ENCODE measurements around the gene ARHGAP26. TPM values are rescaled to one million over a fixed set of nuclear protein-coding genes. Genes with fewer than 3 reads are reported as not detected.

Gene ARHGAP26
- total RNA-seq, 1 experiment from 2014 or later, result 34.5 TPM

- RAD21 ChIA-PET (ENCODE audit: low non-redundant PET in 1 of 2, low total read pairs in 2 of 2, uncharacterized antibody in 2 of 2, unreplicated experiment in 2 of 2), result no interaction called here
- Histone ChIP-seq H3K79me2 (ENCODE audit: insufficient read depth, low read length) (no peaks in the 10 kb centered on the region), H3K4me2 (ENCODE audit: low read length) (no peak overlapping the region), H4K20me1 (ENCODE audit: insufficient read depth) (no peaks in the 10 kb centered on the region), H3K4me1 (ENCODE audit: control insufficient read depth in 1 of 2, insufficient read depth in 2 of 2, low read length in 2 of 2) (no peaks in the 10 kb centered on the region), H3K9ac (ENCODE audit: low read length) (no peak overlapping the region), H3K36me3 (ENCODE audit: control insufficient read depth in 1 of 2, insufficient read depth in 2 of 2, low read length in 2 of 2) (peaks cover 3 to 4% of the 10 kb centered on the region in 2 experiments; a peak in 1 of 4 replicates), H3K27me3 (ENCODE audit: insufficient read depth, low read length) (no peaks in the 10 kb centered on the region), H3K9me2 (ENCODE audit: insufficient read depth) (no peaks in the 10 kb centered on the region), H3K9me3 (ENCODE audit: control insufficient read depth in 1 of 2, insufficient read depth in 1 of 2, low read depth in 1 of 2, low read length in 2 of 2) (no peaks in the 10 kb centered on the region), H3K27ac (ENCODE audit: low read depth, low read length) (no peak overlapping the region), H2AFZ (ENCODE audit: low read depth, low read length, poor library complexity, severe bottlenecking) (no peak overlapping the region), H3K4me3 (replicated peaks in 1 of 2; ENCODE audit: low read depth in 1 of 2, low read length in 2 of 2) (no peak overlapping the region)
- POLR2A ChIA-PET, result no interaction called here
- intact Hi-C loops (cut with micrococcal nuclease), result no loop called here
- TF ChIP-seq SP1 (IDR thresholded peaks at IDR 0.05; ENCODE audit: low read depth) (no peak), EZH2 (IDR thresholded peaks at IDR 0.05) (no peak), EGR1 (IDR thresholded peaks at IDR 0.05; ENCODE audit: low read depth) (no peak), ZBTB33 (IDR thresholded peaks at IDR 0.05; ENCODE audit: extremely low read depth, insufficient replicate concordance, low read length) (no peak), CBX3 (IDR thresholded peaks at IDR 0.05; ENCODE audit: low read depth) (no peak), REST (IDR thresholded peaks at IDR 0.05; ENCODE audit: low read depth) (no peak), ZFX (IDR thresholded peaks at IDR 0.05) (no peak), ZNF274 (IDR thresholded peaks at IDR 0.05; ENCODE audit: low read depth, low read length) (no peak), POLR2A (IDR thresholded peaks at IDR 0.05; ENCODE audit: borderline replicate concordance, extremely low read depth, insufficient read depth, insufficient read length) (no peak), FOSL1 (IDR thresholded peaks at IDR 0.05; ENCODE audit: low read depth) (no peak)
- ATAC-seq, result no peak
- BruUV-seq (replicated peaks), result no TSS peak
- no peak for DNase-seq (ENCODE audit: low read depth, low spot score)
- CTCF ChIA-PET, result no interaction called here
Observed at GRCh38 chr5:143057580-143057999, 287.4 kb downstream of the ARHGAP26 start.
